HG03097 (cell line): ENCODE results near the gene HNRNPR.
"Not testable (repeated sequence)": the region's sequence is repeated elsewhere in the genome, so short reads cannot be mapped to it uniquely, and the experiment has no call there.

Experiments used
- ATAC-seq: cut with Tn5 transposase; IDR thresholded peaks from one replicate; pipeline ENCODE4 v1.9.1; 2021; ENCODE audit not compliant: unreplicated experiment, low FRiP score

The HNRNPR gene

GRCh38 chr1:23258082-23258481, 86.0 kb downstream of the HNRNPR start:
- ATAC-seq: not testable (repeated sequence)

GRCh38 chr1:23257371-23257770, 86.7 kb downstream of the HNRNPR start:
- ATAC-seq: not testable (repeated sequence)
